HepG2 (cell line): Measurements from ENCODE around the gene NDST1. TPM values are rescaled to one million over a fixed set of nuclear protein-coding genes. Genes with fewer than 3 reads are reported as not detected.

ENCODE experiments used
- ATAC-seq: fragments of 200-7000 bp; cut with Tn5 transposase; 3 replicates; pipeline ENCODE4 v1.9.1; 2020; ENCODE audit warnings: mild to moderate bottlenecking, moderate library complexity
- BruUV-seq: library from RNA; stranded (reverse); fragments of 400-500 nt; replicated peaks from 2 replicates; lab custom pipeline; 2021; lab: Mats Ljungman, UMichigan
- CTCF ChIA-PET: fragments of 300-600 bp; formaldehyde crosslinking; extraction: SDS; loops from one replicate; lab custom pipeline; 2021; ENCODE audit warnings: low total read pairs, inconsistent platforms, low intra/inter-chr PET ratio; lab: Yijun Ruan, JAX
- POLR2A ChIA-PET: fragments of 350-600 bp; sonication (Branson Sonifier 250); formaldehyde crosslinking; loops from one replicate; lab custom pipeline; 2020; ENCODE audit warnings: antibody characterized with exemption, inconsistent platforms; lab: Yijun Ruan, JAX
- DNase-seq: peaks from one replicate; pipeline ENCODE4 v3.0.0-alpha.2; 2015; ENCODE audit warnings: low spot score
- FAIRE-seq: peaks from 3 replicates; lab custom pipeline; 2011; peaks lifted over from hg19 to GRCh38; lab: Jason Lieb, UNC
- H2AFZ ChIP-seq: one replicate; pipeline ENCODE4 v1.6.1; 2011; ENCODE audit warnings: low read length, inconsistent platforms
- H3K27ac ChIP-seq: fragments of 300-600 bp; 3 replicates; pipeline ENCODE4 v1.8.0; 2011; ENCODE audit warnings: mixed run types, mild to moderate bottlenecking, mixed read lengths, low read length, inconsistent platforms; ENCODE audit not compliant: insufficient read depth; ENCODE audit errors: extremely low read length
- H3K27me3 ChIP-seq, 2 experiments: fragments of 200-600 bp in 1 of 2; 2 replicates in 1 of 2; 3 replicates in 1 of 2; pipeline versions ENCODE4 v1.6.0 to v1.8.0; 2011; ENCODE audit warnings: low read length in 2 of 2, mild to moderate bottlenecking in 2 of 2, moderate library complexity in 2 of 2, inconsistent platforms in 1 of 2; ENCODE audit not compliant: insufficient read depth in 2 of 2, control insufficient read depth in 1 of 2
- H3K36me3 ChIP-seq, 2 experiments: fragments of 200-600 bp in 1 of 2; replicated peaks in 1 of 2; 2 replicates in 1 of 2; 3 replicates in 1 of 2; pipeline versions ENCODE4 v1.5.1 to v1.8.0; 2011; ENCODE audit warnings: low read length in 2 of 2, inconsistent platforms in 1 of 2; ENCODE audit not compliant: insufficient read depth in 2 of 2, control insufficient read depth in 1 of 2
- H3K4me1 ChIP-seq: 2 replicates; pipeline ENCODE4 v1.5.1; 2012; ENCODE audit warnings: low read length, inconsistent platforms; ENCODE audit not compliant: insufficient read depth
- H3K4me2 ChIP-seq: 2 replicates; pipeline ENCODE4 v1.6.0; 2011; ENCODE audit warnings: low read depth, low read length, inconsistent platforms
- H3K4me3 ChIP-seq, 3 experiments: fragments of 200-600 bp in 1 of 3; sonication (generic), shearing (Covaris generic) in 1 of 3; replicated peaks in 1 of 3; 2 replicates each; pipeline ENCODE4 v1.5.1; 2011 to 2016; ENCODE audit warnings: low read length in 3 of 3, inconsistent platforms in 2 of 3, low read depth in 2 of 3, mild to moderate bottlenecking in 2 of 3, control low read depth in 1 of 3, mixed read lengths in 1 of 3; ENCODE audit not compliant: insufficient read depth in 1 of 3
- H3K79me2 ChIP-seq: one replicate; pipeline ENCODE4 v1.6.1; 2011; ENCODE audit warnings: low read length, inconsistent platforms; ENCODE audit not compliant: insufficient read depth
- H3K9ac ChIP-seq: 2 replicates; pipeline ENCODE4 v1.6.0; 2011; ENCODE audit warnings: mild to moderate bottlenecking, low read depth, low read length, inconsistent platforms; ENCODE audit not compliant: insufficient read depth
- H3K9me3 ChIP-seq: 2 replicates; pipeline ENCODE4 v1.5.1; 2012; ENCODE audit warnings: mild to moderate bottlenecking, low read length
- H4K20me1 ChIP-seq: 2 replicates; pipeline ENCODE4 v1.6.0; 2011; ENCODE audit warnings: inconsistent platforms, mild to moderate bottlenecking, low read length, moderate library complexity; ENCODE audit not compliant: insufficient read depth
- MAFK ChIP-seq, 2 experiments: IDR thresholded peaks in 1 of 2; conservative IDR thresholded peaks in 1 of 2; 2 replicates each; pipeline ENCODE4 v1.6.1; 2011; ENCODE audit warnings: improper control_type of control experiment in 2 of 2, low read length in 2 of 2
- ZNF776 ChIP-seq: sonication (generic); formaldehyde crosslinking; IDR thresholded peaks from 2 replicates; pipeline ENCODE4 v1.4.0; 2020; ENCODE audit warnings: mild to moderate bottlenecking, missing genetic modification reagents
- WGBS: methylation state at CpG from one replicate; pipeline ENCODE4 v1.1.6; 2017; ENCODE audit warnings: low lambda C conversion rate; 5-methylcytosine and 5-hydroxymethylcytosine counted together
- in situ Hi-C: cut with HindIII; loops from 2 replicates; pipeline ENCODE4 v1.10.0; 2017; ENCODE audit warnings: low pct_unique_long_range_greater_than_20kb; ENCODE audit not compliant: extremely low pct_ligation_motif_present
- intact Hi-C: fragments of 100-400 bp; cut with micrococcal nuclease; formaldehyde crosslinking; loops from one replicate; pipeline ENCODE4 v1.10.0; 2022; ENCODE audit not compliant: unreplicated experiment
- polyA plus RNA-seq, 8 experiments: library from polyadenylated mRNA; depleted of rRNA in 3 of 8; stranded (reverse) in 7 of 8; unstranded in 1 of 8; fragments of >200 nt; fragmentation: Illumina TruSeq in 4 of 8; extraction: Trizol in 4 of 8; gene quantifications; 2 replicates each; pipeline versions ENCODE4 v1.2.1 to v1.2.3, GENCODE V29; 2011 to 2016; ENCODE audit warnings: low read depth in 4 of 8, missing spikeins in 1 of 8, mixed read lengths in 1 of 8; ENCODE audit not compliant: insufficient read depth in 1 of 8
- total RNA-seq, 5 experiments: library from RNA; depleted of rRNA; stranded (reverse); fragments of >200 nt; fragmentation: Illumina TruSeq; extraction: Trizol; gene quantifications; 2 replicates each; pipeline ENCODE4 v1.2.3, GENCODE V29; 2016; ENCODE audit warnings: low read depth in 1 of 5
- TF ChIP-seq, protein P1 (sequence below), 2 experiments: IDR thresholded peaks; 2 replicates each; pipeline ENCODE4 v1.6.1; 2011 to 2012; ENCODE audit warnings: low read length in 2 of 2, borderline replicate concordance in 1 of 2, low read depth in 1 of 2, mild to moderate bottlenecking in 1 of 2, moderate library complexity in 1 of 2

Gene NDST1
- total and polyA plus RNA-seq, 2 of the 13 experiments (the other 11 are each of a cell fraction or from before 2014, with no cell fraction given): 23.8 to 26.2 TPM

DNA sequence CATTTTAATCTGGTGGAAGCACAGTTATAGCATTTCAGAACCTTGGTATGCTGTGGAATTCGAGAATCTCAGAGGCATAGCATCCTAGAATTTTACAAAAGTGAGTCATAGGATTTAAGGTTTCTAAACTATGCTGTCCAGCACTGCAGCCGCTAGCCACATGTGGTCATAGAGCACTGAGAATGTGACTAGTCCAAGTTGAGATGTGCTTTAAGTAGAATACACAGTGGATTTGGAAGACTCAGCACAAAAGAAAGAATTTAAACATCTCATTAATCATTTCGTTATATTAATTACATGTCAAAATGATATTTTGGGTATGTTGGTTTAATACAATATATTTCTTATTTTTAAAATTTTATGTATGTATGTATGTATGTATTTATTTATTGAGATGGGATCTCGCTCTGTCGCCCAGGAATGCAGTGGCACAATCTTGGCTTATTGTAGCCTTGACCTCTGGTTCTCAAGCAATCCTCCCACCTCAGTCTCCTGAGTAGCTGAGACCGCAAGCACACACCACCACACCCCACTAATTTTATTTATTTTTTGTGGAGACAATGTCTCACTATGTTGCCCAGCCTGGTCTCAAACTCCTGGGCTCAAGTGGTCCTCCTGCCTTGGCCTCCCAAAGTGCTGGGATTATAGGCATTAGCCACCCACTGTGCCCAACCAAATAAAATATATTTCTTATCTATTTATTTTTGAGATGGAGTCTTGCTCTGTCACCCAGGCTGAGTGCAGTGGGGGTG lies 38.0 kb upstream of the NDST1 start:
- intact Hi-C loops: loop anchor here (10.0 kb wide), 1 partner anchor 165 kb away; no protein-coding TSS in a partner anchor
- Histone ChIP-seq H4K20me1 (no peaks in the 10 kb centered on the region), H3K9ac (no peak overlapping the region), H3K27me3 (no peaks in the 10 kb centered on the region; a peak in 2 of 5 replicates), H3K4me3 (no peak overlapping the region), H3K79me2 (no peaks in the 10 kb centered on the region), H2AFZ (no peak overlapping the region), H3K9me3 (no peaks in the 10 kb centered on the region), H3K27ac (no peak overlapping the region), H3K4me2 (no peak overlapping the region), H3K36me3 (no peaks in the 10 kb centered on the region), H3K4me1 (peaks cover 40% of the 10 kb centered on the region)
- in situ Hi-C loops: loop anchor here (25.0 kb wide), 1 partner anchor 192 kb away; the partner anchor contains the start of gene MYOZ3
- ATAC-seq (no peak), FAIRE-seq (no peak), DNase-seq (no peak)
- CTCF ChIA-PET: no interaction called here
- POLR2A ChIA-PET: interaction anchor here (0.6 kb wide), 1 partner anchor 11 kb away, joined by 3 read pairs; no protein-coding TSS in a partner anchor
- no TSS peak for BruUV-seq
- WGBS: 5% methylated on average over 6 of the region's 6 CpGs
- TF ChIP-seq MAFK (conservative IDR thresholded peaks at IDR 0.05 in 1 of 2, IDR thresholded peaks at IDR 0.05 in 1 of 2; ENCODE audit: low read length in 2 of 2) (peak in 1 of 2 experiments; percentile 40; a peak in 1 of 4 replicates), ZNF776 (no peak)
- TF ChIP-seq, protein P1, sequence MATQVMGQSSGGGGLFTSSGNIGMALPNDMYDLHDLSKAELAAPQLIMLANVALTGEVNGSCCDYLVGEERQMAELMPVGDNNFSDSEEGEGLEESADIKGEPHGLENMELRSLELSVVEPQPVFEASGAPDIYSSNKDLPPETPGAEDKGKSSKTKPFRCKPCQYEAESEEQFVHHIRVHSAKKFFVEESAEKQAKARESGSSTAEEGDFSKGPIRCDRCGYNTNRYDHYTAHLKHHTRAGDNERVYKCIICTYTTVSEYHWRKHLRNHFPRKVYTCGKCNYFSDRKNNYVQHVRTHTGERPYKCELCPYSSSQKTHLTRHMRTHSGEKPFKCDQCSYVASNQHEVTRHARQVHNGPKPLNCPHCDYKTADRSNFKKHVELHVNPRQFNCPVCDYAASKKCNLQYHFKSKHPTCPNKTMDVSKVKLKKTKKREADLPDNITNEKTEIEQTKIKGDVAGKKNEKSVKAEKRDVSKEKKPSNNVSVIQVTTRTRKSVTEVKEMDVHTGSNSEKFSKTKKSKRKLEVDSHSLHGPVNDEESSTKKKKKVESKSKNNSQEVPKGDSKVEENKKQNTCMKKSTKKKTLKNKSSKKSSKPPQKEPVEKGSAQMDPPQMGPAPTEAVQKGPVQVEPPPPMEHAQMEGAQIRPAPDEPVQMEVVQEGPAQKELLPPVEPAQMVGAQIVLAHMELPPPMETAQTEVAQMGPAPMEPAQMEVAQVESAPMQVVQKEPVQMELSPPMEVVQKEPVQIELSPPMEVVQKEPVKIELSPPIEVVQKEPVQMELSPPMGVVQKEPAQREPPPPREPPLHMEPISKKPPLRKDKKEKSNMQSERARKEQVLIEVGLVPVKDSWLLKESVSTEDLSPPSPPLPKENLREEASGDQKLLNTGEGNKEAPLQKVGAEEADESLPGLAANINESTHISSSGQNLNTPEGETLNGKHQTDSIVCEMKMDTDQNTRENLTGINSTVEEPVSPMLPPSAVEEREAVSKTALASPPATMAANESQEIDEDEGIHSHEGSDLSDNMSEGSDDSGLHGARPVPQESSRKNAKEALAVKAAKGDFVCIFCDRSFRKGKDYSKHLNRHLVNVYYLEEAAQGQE (IDR thresholded peaks at IDR 0.05; ENCODE audit: borderline replicate concordance in 1 of 2, low read depth in 1 of 2, low read length in 2 of 2): 0 out of 4 replicates have a peak, but pooled peaks of 1 of the 2 experiments have one; percentile 38
